GM20000 (cell line): ENCODE measurements around the gene FAM13A.
"Not testable (repeated sequence)": the region's sequence is repeated elsewhere in the genome, so short reads cannot be mapped to it uniquely, and the experiment has no call there.

Experiments
- DNase-seq: peaks from one replicate; pipeline ENCODE4 v3.0.0; 2012; ENCODE audit warnings: low spot score
- TF ChIP-seq, protein P1 (sequence below): IDR thresholded peaks from 2 replicates; pipeline ENCODE4 v1.5.1; 2012; ENCODE audit warnings: mild to moderate bottlenecking, control low read depth; ENCODE audit errors: extremely low read depth, missing control alignments

The FAM13A gene

DNA sequence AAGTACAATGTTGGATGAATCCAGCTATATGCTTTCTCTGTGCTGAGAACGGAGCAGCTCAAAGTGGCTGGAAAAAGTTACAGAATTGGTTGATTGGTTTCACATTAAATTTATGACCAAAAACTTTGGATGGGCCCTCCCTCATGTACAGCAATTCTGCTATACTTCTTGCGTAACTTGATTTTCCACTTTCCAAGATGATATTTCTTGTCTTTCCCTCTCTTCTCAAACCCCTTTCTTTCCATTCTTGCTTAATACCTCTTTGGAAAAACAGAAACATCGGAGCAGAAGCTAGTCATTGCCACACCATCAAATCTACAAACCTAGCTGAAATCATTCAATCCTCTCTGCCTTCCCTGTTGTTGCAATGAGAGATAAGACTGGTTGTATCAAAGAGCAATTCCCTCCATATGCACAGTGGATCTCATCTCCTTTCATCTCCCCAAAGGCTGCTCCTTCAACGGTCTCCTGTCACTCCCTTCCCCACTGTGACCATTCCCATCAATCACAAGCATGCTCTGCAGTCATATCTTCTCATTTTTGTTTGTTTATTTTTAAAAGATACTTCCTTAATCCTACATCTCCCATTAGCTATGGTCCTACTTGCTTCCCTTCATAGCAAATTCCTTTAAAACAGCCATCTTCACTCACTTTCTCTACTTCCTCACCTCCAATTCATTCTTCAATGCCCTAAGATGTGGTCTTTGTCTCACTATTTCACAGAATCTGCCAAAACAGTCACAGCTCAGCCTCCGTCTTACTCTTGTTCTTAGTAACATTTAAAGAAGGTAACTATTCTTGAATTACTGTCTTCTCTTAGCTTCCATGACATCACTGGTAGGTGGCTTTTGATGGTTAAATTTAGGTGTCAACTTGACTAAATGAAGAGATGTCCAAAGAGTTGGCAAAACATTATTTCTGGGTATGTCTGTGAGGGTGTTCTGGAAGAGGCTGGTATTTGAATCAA lies 145.5 kb downstream of the FAM13A start:
- TF ChIP-seq, protein P1, sequence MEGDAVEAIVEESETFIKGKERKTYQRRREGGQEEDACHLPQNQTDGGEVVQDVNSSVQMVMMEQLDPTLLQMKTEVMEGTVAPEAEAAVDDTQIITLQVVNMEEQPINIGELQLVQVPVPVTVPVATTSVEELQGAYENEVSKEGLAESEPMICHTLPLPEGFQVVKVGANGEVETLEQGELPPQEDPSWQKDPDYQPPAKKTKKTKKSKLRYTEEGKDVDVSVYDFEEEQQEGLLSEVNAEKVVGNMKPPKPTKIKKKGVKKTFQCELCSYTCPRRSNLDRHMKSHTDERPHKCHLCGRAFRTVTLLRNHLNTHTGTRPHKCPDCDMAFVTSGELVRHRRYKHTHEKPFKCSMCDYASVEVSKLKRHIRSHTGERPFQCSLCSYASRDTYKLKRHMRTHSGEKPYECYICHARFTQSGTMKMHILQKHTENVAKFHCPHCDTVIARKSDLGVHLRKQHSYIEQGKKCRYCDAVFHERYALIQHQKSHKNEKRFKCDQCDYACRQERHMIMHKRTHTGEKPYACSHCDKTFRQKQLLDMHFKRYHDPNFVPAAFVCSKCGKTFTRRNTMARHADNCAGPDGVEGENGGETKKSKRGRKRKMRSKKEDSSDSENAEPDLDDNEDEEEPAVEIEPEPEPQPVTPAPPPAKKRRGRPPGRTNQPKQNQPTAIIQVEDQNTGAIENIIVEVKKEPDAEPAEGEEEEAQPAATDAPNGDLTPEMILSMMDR = no peak
- DNase-seq = no peak

DNA sequence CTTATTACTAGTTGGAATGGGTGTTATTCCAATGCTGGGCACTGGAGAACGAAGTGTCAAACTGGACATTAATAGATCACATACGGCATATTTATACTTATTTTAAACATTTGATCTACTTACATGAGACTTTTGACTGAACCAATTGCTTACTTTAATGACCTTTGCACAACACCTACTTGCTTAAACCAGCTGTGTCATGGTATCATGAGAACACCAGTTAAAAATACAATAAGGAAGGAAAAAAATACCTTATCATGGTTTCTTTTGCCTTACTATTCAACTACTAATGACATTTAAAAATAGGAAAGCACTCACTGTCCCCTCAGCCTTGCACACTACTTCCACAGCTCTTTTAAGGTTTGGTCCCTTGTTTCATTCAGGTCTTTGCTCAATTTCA lies 146.9 kb downstream of the FAM13A start:
- DNase-seq = no peak
- TF ChIP-seq, protein P1 = no peak

DNA sequence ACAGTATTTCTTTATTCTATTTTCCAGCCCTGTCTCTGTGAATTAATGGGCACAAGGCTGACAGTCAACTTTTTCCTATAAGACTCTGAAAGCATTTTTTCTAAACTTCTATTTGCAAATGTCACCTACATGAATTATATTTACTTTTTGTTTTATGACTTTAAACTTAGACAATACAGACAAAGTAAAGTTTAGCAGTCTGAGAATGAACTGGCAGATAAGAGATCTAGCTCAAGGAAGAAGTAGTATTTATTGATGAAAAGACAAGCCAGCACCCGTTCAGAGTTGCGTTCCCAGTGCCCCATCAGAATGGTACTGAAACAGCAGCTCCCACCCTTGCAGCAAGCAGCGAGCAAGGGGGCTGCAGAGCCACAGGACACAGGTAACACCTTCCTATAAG lies 148.5 kb downstream of the FAM13A start:
- TF ChIP-seq, protein P1 = no peak
- no peak for DNase-seq

DNA sequence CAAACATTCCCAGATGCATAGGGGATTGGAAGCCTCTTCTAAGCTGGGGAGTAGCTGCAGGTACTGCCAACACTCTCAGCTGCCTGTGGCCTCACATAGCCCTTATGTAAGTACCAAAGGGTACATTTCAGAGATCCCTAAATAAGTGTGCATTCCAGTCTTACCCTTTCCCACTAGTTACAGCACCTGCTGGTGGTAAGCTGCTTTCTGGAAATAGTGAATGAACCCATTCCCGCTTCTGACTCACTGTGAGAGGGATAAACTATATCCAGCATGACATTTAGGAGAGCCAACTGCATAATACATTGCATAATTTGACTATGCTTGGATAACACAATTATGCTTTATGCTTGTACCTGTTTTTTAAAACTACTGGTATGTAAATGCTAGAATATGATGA lies 149.0 kb downstream of the FAM13A start:
- TF ChIP-seq, protein P1 = no peak
- no peak for DNase-seq

GRCh38 chr4:88907478-88907877 lies 149.5 kb downstream of the FAM13A start:
- TF ChIP-seq, protein P1 = no peak
- no peak for DNase-seq

DNA sequence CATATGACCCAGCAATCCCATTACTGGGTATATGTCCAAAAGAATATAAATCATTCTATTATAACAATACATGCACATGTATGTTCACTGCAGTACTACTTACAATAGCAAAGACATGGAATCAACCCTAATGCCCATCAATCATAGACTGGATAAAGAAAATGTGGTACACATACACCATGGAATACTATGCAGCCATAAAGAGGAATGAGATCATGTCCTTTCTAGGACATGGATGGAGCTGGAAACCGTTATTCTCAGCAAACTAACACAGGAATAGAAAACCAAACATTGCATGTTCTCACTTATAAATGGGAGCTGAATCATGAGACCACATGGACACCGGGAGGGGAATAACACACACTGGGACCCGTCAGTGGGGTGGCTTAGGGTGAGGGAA lies 152.7 kb downstream of the FAM13A start:
- not testable (repeated sequence) for DNase-seq

DNA sequence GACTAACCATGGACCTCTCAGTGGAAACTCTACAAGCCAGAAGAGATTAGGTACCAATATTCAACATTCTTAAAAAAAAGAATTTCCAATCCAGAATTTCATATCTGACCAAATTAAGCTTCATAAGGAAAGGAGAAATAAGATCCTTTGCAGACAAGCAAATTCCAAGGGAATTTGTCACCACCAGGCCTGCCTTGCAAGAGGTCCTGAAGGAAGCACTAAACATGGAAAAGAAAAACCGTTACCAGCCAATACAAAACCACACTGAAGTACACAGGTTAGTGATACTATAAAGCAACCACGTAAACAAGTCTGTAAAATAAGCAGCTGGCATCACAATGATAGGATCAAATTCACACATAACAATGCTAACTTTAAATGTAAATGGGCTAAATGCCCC lies 156.6 kb downstream of the FAM13A start:
- TF ChIP-seq, protein P1 = no peak
- DNase-seq = no peak

GRCh38 chr4:88897752-88898151 lies 159.2 kb downstream of the FAM13A start:
- TF ChIP-seq, protein P1 = no peak
- DNase-seq = no peak
